Panc1 (cell line): ENCODE measurements around the gene TESMIN. TPM values are rescaled to one million over a fixed set of nuclear protein-coding genes. Genes with fewer than 3 reads are reported as not detected.

ENCODE experiments used
- ATAC-seq: fragments of 200-7000 bp; cut with Tn5 transposase; 2 replicates; pipeline ENCODE4 v1.9.1; 2020; ENCODE audit warnings: mild to moderate bottlenecking, moderate library complexity
- BruUV-seq: library from RNA; stranded (reverse); fragments of 400-500 nt; replicated peaks from 2 replicates; lab custom pipeline; 2021; lab: Mats Ljungman, UMichigan
- CTCF ChIA-PET: fragments of 300-600 bp; sonication (Branson Sonifier 250); formaldehyde crosslinking; loops from one replicate; lab custom pipeline; 2022; ENCODE audit warnings: antibody characterized with exemption; lab: Charles Lee
- POLR2A ChIA-PET: fragments of 300-600 bp; sonication (Branson Sonifier 250); formaldehyde crosslinking; loops from one replicate; lab custom pipeline; 2022; ENCODE audit warnings: antibody characterized with exemption; lab: Charles Lee
- DNase-seq: peaks from one replicate; pipeline ENCODE4 v3.0.0-alpha.2; 2010; ENCODE audit warnings: low read depth, low spot score
- H3K27ac ChIP-seq: 2 replicates; pipeline ENCODE4 v1.5.1; 2011; ENCODE audit warnings: mild to moderate bottlenecking, low read length, inconsistent platforms
- H3K27me3 ChIP-seq: fragments of 200-500 bp; sonication (Bioruptor generic); 2 replicates; pipeline ENCODE4 v1.6.0; 2014; ENCODE audit warnings: low read length, inconsistent platforms; ENCODE audit not compliant: control insufficient read depth, insufficient read depth
- H3K36me3 ChIP-seq: fragments of 200-500 bp; sonication (Bioruptor generic); 2 replicates; pipeline ENCODE4 v1.5.1; 2014; ENCODE audit warnings: inconsistent platforms, mild to moderate bottlenecking, low read length, moderate library complexity; ENCODE audit not compliant: control insufficient read depth, insufficient read depth
- H3K4me1 ChIP-seq: 2 replicates; pipeline ENCODE4 v1.5.1; 2011; ENCODE audit warnings: inconsistent platforms, mild to moderate bottlenecking, low read length, moderate library complexity; ENCODE audit not compliant: control insufficient read depth, insufficient read depth
- H3K4me3 ChIP-seq, 2 experiments: 2 replicates each; pipeline ENCODE4 v1.5.1; 2011 to 2012; ENCODE audit warnings: low read depth in 2 of 2, low read length in 2 of 2, mild to moderate bottlenecking in 2 of 2, inconsistent platforms in 1 of 2, moderate library complexity in 1 of 2
- H3K9me3 ChIP-seq: fragments of 200-500 bp; sonication (Bioruptor generic); 2 replicates; pipeline ENCODE4 v1.5.1; 2014; ENCODE audit warnings: low read depth, mild to moderate bottlenecking, inconsistent platforms, low read length, moderate library complexity; ENCODE audit not compliant: control insufficient read depth, insufficient read depth
- CTCF ChIP-seq: fragments of 450-650 bp; IDR thresholded peaks from 2 replicates; pipeline ENCODE4 v1.5.1; 2017; ENCODE audit warnings: mild to moderate bottlenecking
- POLR2AphosphoS5 ChIP-seq: IDR thresholded peaks from 2 replicates; pipeline ENCODE4 v1.6.1; 2012; ENCODE audit warnings: mild to moderate bottlenecking, low read depth, low read length, moderate library complexity
- REST ChIP-seq, 2 experiments: IDR thresholded peaks; 2 replicates each; pipeline ENCODE4 v1.6.1; 2011 to 2012; ENCODE audit warnings: low read depth in 2 of 2, control low read depth in 1 of 2, low read length in 1 of 2, mild to moderate bottlenecking in 1 of 2, moderate library complexity in 1 of 2; ENCODE audit not compliant: insufficient read depth in 1 of 2
- SIN3A ChIP-seq: IDR thresholded peaks from 2 replicates; pipeline ENCODE4 v1.6.1; 2012; ENCODE audit warnings: low read depth, mild to moderate bottlenecking, low read length, moderate library complexity, borderline replicate concordance; ENCODE audit not compliant: insufficient read depth
- TCF7L2 ChIP-seq: IDR thresholded peaks from 2 replicates; pipeline ENCODE4 v1.6.1; 2011; ENCODE audit warnings: mild to moderate bottlenecking, low read depth, low read length, inconsistent platforms
- in situ Hi-C: cut with HindIII; loops from 2 replicates; pipeline ENCODE4 v1.10.0; 2016; ENCODE audit warnings: low sequenced_read_pairs, low pct_unique_long_range_greater_than_20kb
- intact Hi-C: fragments of 100-400 bp; cut with micrococcal nuclease; formaldehyde crosslinking; loops from one replicate; pipeline ENCODE4 v1.10.0; 2022; ENCODE audit not compliant: unreplicated experiment
- total RNA-seq: library from RNA; stranded (reverse); gene quantifications from one replicate; pipeline ENCODE4 v1.2.1, GENCODE V29; 2021; ENCODE audit not compliant: unreplicated experiment

Gene TESMIN
- total RNA-seq, 1 experiment from 2014 or later = 47.6 TPM

- Histone ChIP-seq H3K9me3 (no peaks in the 10 kb centered on the region), H3K27ac (no peak overlapping the region), H3K36me3 (no peaks in the 10 kb centered on the region), H3K4me3 (no peak overlapping the region), H3K4me1 (peaks cover 3% of the 10 kb centered on the region; the same call in 1 of the 2 replicates), H3K27me3 (peaks cover 4% of the 10 kb centered on the region; the same call in 1 of the 2 replicates)
- in situ Hi-C loops (no loop called here), intact Hi-C loops (no loop called here)
- BruUV-seq = no TSS peak
- ATAC-seq (no peak), DNase-seq (no peak)
- POLR2A ChIA-PET = no interaction called here
- TF ChIP-seq POLR2AphosphoS5 = no peak
- TF ChIP-seq TCF7L2 = no peak
- TF ChIP-seq CTCF = no peak
- TF ChIP-seq REST (IDR thresholded peaks at IDR 0.05; ENCODE audit: insufficient read depth in 1 of 2, low read depth in 2 of 2, low read length in 1 of 2) = no peak
- no peak for TF ChIP-seq SIN3A
- CTCF ChIA-PET = no interaction called here
These were observed 62.4 kb downstream of the TESMIN start for GRCh38 chr11:68688881-68689280.

- no peak for TF ChIP-seq SIN3A
- TF ChIP-seq POLR2AphosphoS5 = no peak
- no peak for TF ChIP-seq REST (IDR thresholded peaks at IDR 0.05; ENCODE audit: insufficient read depth in 1 of 2, low read depth in 2 of 2, low read length in 1 of 2)
- no peak for TF ChIP-seq TCF7L2
- no peak for TF ChIP-seq CTCF
- CTCF ChIA-PET = no interaction called here
- intact Hi-C loops = no loop called here
- BruUV-seq = no TSS peak
- Histone ChIP-seq H3K4me3 (no peak overlapping the region), H3K27ac (no peak overlapping the region), H3K36me3 (no peaks in the 10 kb centered on the region), H3K27me3 (peaks cover 4% of the 10 kb centered on the region; the same call in 1 of the 2 replicates), H3K9me3 (no peaks in the 10 kb centered on the region), H3K4me1 (peaks cover 3% of the 10 kb centered on the region; the same call in 1 of the 2 replicates)
- ATAC-seq (no peak), DNase-seq (no peak)
- POLR2A ChIA-PET = no interaction called here
- in situ Hi-C loops = no loop called here
These were observed 63.3 kb downstream of the TESMIN start for GRCh38 chr11:68687986-68688385.
